Neural cell (in vitro differentiated cells): Measurements from ENCODE around the gene CCDC191. TPM values are rescaled to one million over a fixed set of nuclear protein-coding genes. Genes with fewer than 3 reads are reported as not detected.

Experiments
- H2AFZ ChIP-seq: fragments of 200-600, 300-800 bp; sonication (generic), shearing (Covaris generic); 2 replicates; pipeline ENCODE4 v1.6.0; 2014; ENCODE audit warnings: low read depth, mild to moderate bottlenecking, antibody characterized with exemption, low read length, moderate library complexity
- H3F3A ChIP-seq: fragments of 200-600 bp; shearing (Covaris generic); 2 replicates; pipeline ENCODE4 v1.6.1; 2016; ENCODE audit warnings: mild to moderate bottlenecking, moderate library complexity, mixed read lengths, antibody characterized with exemption, low read length; ENCODE audit not compliant: insufficient read depth, poor library complexity, severe bottlenecking
- H3K27ac ChIP-seq: fragments of 200-600, 300-800 bp; sonication (generic), shearing (Covaris generic); 2 replicates; pipeline ENCODE4 v1.5.1; 2014; ENCODE audit warnings: mild to moderate bottlenecking, low read length, moderate library complexity
- H3K27me3 ChIP-seq: fragments of 300-800, 200-600 bp; sonication (generic), shearing (Covaris generic); 2 replicates; pipeline ENCODE4 v1.6.0; 2014; ENCODE audit warnings: mild to moderate bottlenecking, low read depth, low read length, moderate library complexity; ENCODE audit not compliant: insufficient read depth
- H3K36me3 ChIP-seq: fragments of 300-800, 200-600 bp; sonication (generic), shearing (Covaris generic); 2 replicates; pipeline ENCODE4 v1.5.1; 2014; ENCODE audit warnings: mild to moderate bottlenecking, antibody characterized with exemption, low read length, moderate library complexity; ENCODE audit not compliant: insufficient read depth
- H3K4me2 ChIP-seq: fragments of 300-800, 200-600 bp; sonication (generic), shearing (Covaris generic); 2 replicates; pipeline ENCODE4 v1.6.0; 2014; ENCODE audit warnings: mild to moderate bottlenecking, low read length
- H3K4me3 ChIP-seq: fragments of 300-800, 200-600 bp; sonication (generic), shearing (Covaris generic); 2 replicates; pipeline ENCODE4 v1.5.1; 2014; ENCODE audit warnings: mild to moderate bottlenecking, low read length, moderate library complexity
- H3K79me2 ChIP-seq: fragments of 200-600 bp; shearing (Covaris generic); replicated peaks from 2 replicates; pipeline ENCODE4 v1.6.0; 2014; ENCODE audit warnings: mild to moderate bottlenecking, low read length, moderate library complexity; ENCODE audit not compliant: insufficient read depth
- H3K9ac ChIP-seq: fragments of 300-800, 200-600 bp; sonication (generic), shearing (Covaris generic); 2 replicates; pipeline ENCODE4 v1.6.1; 2016; ENCODE audit warnings: mild to moderate bottlenecking, low read length, mixed read lengths
- H3K9me2 ChIP-seq: fragments of 200-600 bp; shearing (Covaris generic); 2 replicates; pipeline ENCODE4 v1.6.1; 2016; ENCODE audit warnings: mild to moderate bottlenecking, low read length, mixed read lengths; ENCODE audit not compliant: insufficient read depth
- H3K9me3 ChIP-seq: fragments of 200-600, 300-800 bp; sonication (generic), shearing (Covaris generic); 2 replicates; pipeline ENCODE4 v1.6.1; 2016; ENCODE audit warnings: mild to moderate bottlenecking, mixed run types, low read length, moderate library complexity, mixed read lengths
- H4K20me1 ChIP-seq: fragments of 200-600 bp; shearing (Covaris generic); 2 replicates; pipeline ENCODE4 v1.6.1; 2016; ENCODE audit warnings: mild to moderate bottlenecking, mixed run types; ENCODE audit not compliant: insufficient read depth
- CTCF ChIP-seq: fragments of 450-650 bp; IDR thresholded peaks from 2 replicates; pipeline ENCODE4 v1.5.1; 2014; ENCODE audit warnings: antibody characterized with exemption, mild to moderate bottlenecking, moderate library complexity; ENCODE audit not compliant: poor library complexity, severe bottlenecking
- EP300 ChIP-seq: fragments of 450-650 bp; conservative IDR thresholded peaks from 2 replicates; pipeline ENCODE4 v1.6.1; 2014; ENCODE audit warnings: antibody characterized with exemption, mild to moderate bottlenecking, moderate library complexity; ENCODE audit not compliant: poor library complexity, severe bottlenecking
- EZH2 ChIP-seq: fragments of 200-600, 300-800 bp; shearing (Covaris generic), sonication (generic); IDR thresholded peaks from 2 replicates; pipeline ENCODE4 v1.6.1; 2014; ENCODE audit warnings: antibody characterized with exemption, low read length, borderline replicate concordance, mild to moderate bottlenecking; ENCODE audit not compliant: insufficient read depth, poor library complexity, severe bottlenecking
- MXI1 ChIP-seq: fragments of 450-650 bp; conservative IDR thresholded peaks from 2 replicates; pipeline ENCODE4 v1.6.1; 2014; ENCODE audit warnings: antibody characterized with exemption, mild to moderate bottlenecking; ENCODE audit not compliant: poor library complexity, severe bottlenecking
- POLR2AphosphoS5 ChIP-seq: IDR thresholded peaks from 2 replicates; pipeline ENCODE4 v1.6.1; 2012
- RAD21 ChIP-seq: fragments of 450-650 bp; conservative IDR thresholded peaks from 2 replicates; pipeline ENCODE4 v1.6.1; 2014; ENCODE audit warnings: antibody characterized with exemption, mild to moderate bottlenecking, moderate library complexity
- REST ChIP-seq: IDR thresholded peaks from 2 replicates; pipeline ENCODE4 v1.6.1; 2012; ENCODE audit warnings: borderline replicate concordance
- SMC3 ChIP-seq: fragments of 450-650 bp; conservative IDR thresholded peaks from 2 replicates; pipeline ENCODE4 v1.6.1; 2014; ENCODE audit warnings: antibody characterized with exemption, mild to moderate bottlenecking, moderate library complexity; ENCODE audit not compliant: poor library complexity
- TAF1 ChIP-seq: IDR thresholded peaks from 2 replicates; pipeline ENCODE4 v1.6.1; 2012; ENCODE audit warnings: low read depth
- polyA plus RNA-seq: library from polyadenylated mRNA; depleted of rRNA; stranded (reverse); fragments of >200 nt; gene quantifications from 2 replicates; pipeline ENCODE4 v1.2.3, GENCODE V29; 2014

CCDC191 gene
- polyA plus RNA-seq, 1 donor from 2014 or later = 14.9 TPM

GRCh38 chr3:114005481-114005880, 50.8 kb downstream of the CCDC191 start:
- Histone ChIP-seq H3K9me3 (no peaks in the 10 kb centered on the region), H3F3A (no peaks in the 10 kb centered on the region), H3K27ac (no peak overlapping the region), H3K9ac (no peak overlapping the region), H3K9me2 (no peaks in the 10 kb centered on the region), H3K36me3 (peaks cover 4% of the 10 kb centered on the region), H2AFZ (no peak overlapping the region), H3K4me3 (no peak overlapping the region), H3K79me2 (no peaks in the 10 kb centered on the region), H3K27me3 (no peaks in the 10 kb centered on the region), H4K20me1 (no peaks in the 10 kb centered on the region), H3K4me2 (no peak overlapping the region)
- no peak for TF ChIP-seq TAF1
- no peak for TF ChIP-seq EP300
- TF ChIP-seq RAD21 = no peak
- TF ChIP-seq SMC3 = no peak
- TF ChIP-seq REST = no peak
- TF ChIP-seq POLR2AphosphoS5 = no peak
- no peak for TF ChIP-seq MXI1
- no peak for TF ChIP-seq EZH2
- TF ChIP-seq CTCF = no peak

GRCh38 chr3:113985541-113985940, 70.8 kb downstream of the CCDC191 start:
- no peaks in the 10 kb centered on the region for H3K36me3 ChIP-seq
- no peak overlapping the region for H2AFZ ChIP-seq
- H3K27ac ChIP-seq = no peak overlapping the region
- H3K27me3 ChIP-seq = no peaks in the 10 kb centered on the region
- no peak overlapping the region for H3K4me2 ChIP-seq
- no peak overlapping the region for H3K4me3 ChIP-seq
- no peaks in the 10 kb centered on the region for H3K79me2 ChIP-seq
- no peak for TF ChIP-seq EP300
- no peak for TF ChIP-seq MXI1
- TF ChIP-seq SMC3 = no peak
- no peak for TF ChIP-seq TAF1
- no peak for TF ChIP-seq REST
- H3F3A ChIP-seq = no peaks in the 10 kb centered on the region
- H4K20me1 ChIP-seq = no peaks in the 10 kb centered on the region
- no peak overlapping the region for H3K9ac ChIP-seq
- no peaks in the 10 kb centered on the region for H3K9me3 ChIP-seq
- H3K9me2 ChIP-seq = no peaks in the 10 kb centered on the region
